GM21526 (cell line): Measurements from ENCODE around the gene SLC25A23.
A peak's percentile ranks its signal among the peaks of the same experiment; 100 is the strongest.
"Not testable (repeated sequence)": the region's sequence is repeated elsewhere in the genome, so short reads cannot be mapped to it uniquely, and the experiment has no call there.

ENCODE experiments used
- ATAC-seq: cut with Tn5 transposase; IDR thresholded peaks from one replicate; pipeline ENCODE4 v1.9.1; 2021; ENCODE audit warnings: moderate library complexity; ENCODE audit not compliant: unreplicated experiment, low FRiP score

SLC25A23 gene

GRCh38 chr19:6459262-6460098 lies at the start of gene SLC25A23:
Gene SLC25A23, minus strand, starts transcription at chr19:6459792. Its CDS starts 164 bp downstream, at chr19:6459628.
- ATAC-seq, result peak; percentile 27

GRCh38 chr19:6508028-6508771 lies 48.6 kb upstream of the SLC25A23 start:
- ATAC-seq, result not testable (repeated sequence)

- ATAC-seq, result no peak
Observed at GRCh38 chr19:6503407-6504201, 44.0 kb upstream of the SLC25A23 start.

GRCh38 chr19:6501740-6502648 lies 42.4 kb upstream of the SLC25A23 start, which contains the start of gene TUBB4A:
Gene TUBB4A, minus strand, starts transcription at chr19:6502309. Its CDS starts 97 bp downstream, at chr19:6502212.
- ATAC-seq, result no peak

- ATAC-seq, result no peak
Observed at GRCh38 chr19:6500837-6501739, 41.5 kb upstream of the SLC25A23 start.

- no peak for ATAC-seq
Observed at GRCh38 chr19:6499052-6499790, 39.6 kb upstream of the SLC25A23 start.

- ATAC-seq, result no peak
Observed at GRCh38 chr19:6498294-6499036, 38.9 kb upstream of the SLC25A23 start.

- no peak for ATAC-seq
Observed at GRCh38 chr19:6495947-6496346, 36.4 kb upstream of the SLC25A23 start.

- ATAC-seq, result no peak
Observed at GRCh38 chr19:6494438-6495036, 34.9 kb upstream of the SLC25A23 start.

GRCh38 chr19:6491802-6492592 lies 32.4 kb upstream of the SLC25A23 start:
- ATAC-seq, result no peak

GRCh38 chr19:6490134-6490533 lies 30.5 kb upstream of the SLC25A23 start:
- ATAC-seq, result no peak

- no peak for ATAC-seq
Observed at GRCh38 chr19:6489278-6490061, 29.9 kb upstream of the SLC25A23 start.

- no peak for ATAC-seq
Observed at GRCh38 chr19:6484831-6485230, 25.2 kb upstream of the SLC25A23 start.

GRCh38 chr19:6484230-6484629 lies 24.6 kb upstream of the SLC25A23 start:
- ATAC-seq, result no peak

- no peak for ATAC-seq
Observed at GRCh38 chr19:6483235-6483634, 23.6 kb upstream of the SLC25A23 start.

GRCh38 chr19:6482343-6482686 lies 22.7 kb upstream of the SLC25A23 start:
- no peak for ATAC-seq
